Activated CD4-positive, alpha-beta memory T cell treated with anti-CD3 and anti-CD28 coated beads, Interleukin-2, amount 10 ng/mL, durations not matched to agents 7 days and 5 days (primary cell): ENCODE data around the gene REST. TPM values are rescaled to one million over a fixed set of nuclear protein-coding genes. Genes with fewer than 3 reads are reported as not detected.
A peak's percentile ranks its signal among the peaks of the same experiment; 100 is the strongest.

Experiments used
- CTCF ChIA-PET: fragments of 350-600 bp; sonication (Branson Sonifier 250); formaldehyde crosslinking; loops from one replicate; lab custom pipeline; 2021; ENCODE audit warnings: antibody characterized with exemption, inconsistent platforms; lab: Charles Lee
- POLR2A ChIA-PET: fragments of 350-600 bp; sonication (Branson Sonifier 250); formaldehyde crosslinking; loops from one replicate; lab custom pipeline; 2021; ENCODE audit warnings: antibody characterized with exemption; lab: Charles Lee
- DNase-seq: peaks from one replicate; pipeline ENCODE4 v3.0.0-alpha.2; 2020
- H3K27ac Mint-ChIP-seq: one replicate; pipeline ENCODE4 v1.8.0; 2021; ENCODE audit warnings: mild to moderate bottlenecking, mixed read lengths
- H3K27me3 Mint-ChIP-seq: one replicate; pipeline ENCODE4 v1.8.0; 2021; ENCODE audit warnings: mixed read lengths
- H3K36me3 Mint-ChIP-seq: one replicate; pipeline ENCODE4 v1.8.0; 2021; ENCODE audit warnings: low read depth, mixed read lengths
- H3K4me1 Mint-ChIP-seq: one replicate; pipeline ENCODE4 v1.8.0; 2021; ENCODE audit warnings: mixed read lengths
- H3K4me3 Mint-ChIP-seq: one replicate; pipeline ENCODE4 v1.8.0; 2021; ENCODE audit warnings: mild to moderate bottlenecking, mixed read lengths
- H3K9me3 Mint-ChIP-seq: one replicate; pipeline ENCODE4 v1.8.0; 2021; ENCODE audit warnings: mixed read lengths
- total RNA-seq, 2 experiments: library from RNA; stranded (reverse); gene quantifications; one replicate each; pipeline ENCODE4 v1.2.3, GENCODE V29; 2021

The REST gene
- total RNA-seq, 2 experiments from 2014 or later = 54.7 to 58.3 TPM

- Mint-ChIP-seq H3K4me1 (peaks cover 13% of the 10 kb centered on the region), H3K27me3 (no peaks in the 10 kb centered on the region), H3K9me3 (no peaks in the 10 kb centered on the region), H3K4me3 (no peak overlapping the region), H3K27ac (no peak overlapping the region), H3K36me3 (peaks cover 79% of the 10 kb centered on the region)
- POLR2A ChIA-PET = interaction anchor here (1.5 to 2.6 kb wide), 2 partner anchors 8 to 12 kb away, joined by 3 to 23 read pairs; partner anchors contain the start of genes NOA1 and POLR2B
- CTCF ChIA-PET = no interaction called here
- DNase-seq = no peak
Observed at GRCh38 chr4:56990109-56990905, 82.6 kb downstream of the REST start.

GRCh38 chr4:56995525-56995924, 87.8 kb downstream of the REST start:
- H3K36me3 Mint-ChIP-seq = peaks cover 71% of the 10 kb centered on the region
- ChIA-PET CTCF (no interaction called here), POLR2A (interaction anchor here (1.0 to 1.6 kb wide), 2 partner anchors 14 to 18 kb away, joined by 4 to 5 read pairs; partner anchors contain the start of gene NOA1)
- no peak overlapping the region for H3K27ac Mint-ChIP-seq
- no peak for DNase-seq
- no peak overlapping the region for H3K4me3 Mint-ChIP-seq
- no peaks in the 10 kb centered on the region for H3K27me3 Mint-ChIP-seq
- H3K4me1 Mint-ChIP-seq = peaks cover 7% of the 10 kb centered on the region
- no peaks in the 10 kb centered on the region for H3K9me3 Mint-ChIP-seq

- no peaks in the 10 kb centered on the region for H3K27me3 Mint-ChIP-seq
- H3K4me3 Mint-ChIP-seq = no peak overlapping the region
- peaks cover 64% of the 10 kb centered on the region for H3K36me3 Mint-ChIP-seq
- ChIA-PET POLR2A (interaction anchor here (1.4 kb wide), 1 partner anchor 22 kb away, joined by 4 read pairs; the partner anchor contains the start of gene POLR2B), CTCF (interaction anchor here (1.1 kb wide), 1 partner anchor 37 kb away, joined by 3 read pairs; no protein-coding TSS in a partner anchor)
- H3K27ac Mint-ChIP-seq = no peak overlapping the region
- no peaks in the 10 kb centered on the region for H3K4me1 Mint-ChIP-seq
- no peak for DNase-seq
- no peaks in the 10 kb centered on the region for H3K9me3 Mint-ChIP-seq
Observed at GRCh38 chr4:56999751-57000150, 92.1 kb downstream of the REST start.

GRCh38 chr4:57013543-57014120, 105.9 kb downstream of the REST start:
- Mint-ChIP-seq H3K36me3 (peaks cover 55% of the 10 kb centered on the region), H3K9me3 (no peaks in the 10 kb centered on the region), H3K27ac (peak overlapping the region; percentile 51), H3K4me1 (peaks cover 10% of the 10 kb centered on the region), H3K4me3 (no peak overlapping the region), H3K27me3 (no peaks in the 10 kb centered on the region)
- CTCF ChIA-PET = no interaction called here
- no peak for DNase-seq
- POLR2A ChIA-PET = no interaction called here

Other genes starting within 250 kb of the REST start
- gene HOPX, start 226.6 kb upstream of the REST start, total RNA-seq = 100 to 1,000 TPM; 206 to 215 TPM
- gene SPINK2, start 86.2 kb upstream of the REST start, total RNA-seq = 1 to 10 TPM in 1 of 2 experiments, not detected in 1; 1.0 TPM
- 10 to 100 TPM; 22.1 to 22.6 TPM for gene NOA1, start 69.7 kb downstream of the REST start, total RNA-seq
- 100 to 1,000 TPM; 107 to 109 TPM for gene POLR2B, start 71.0 kb downstream of the REST start, total RNA-seq
- gene IGFBP7, start 202.5 kb downstream of the REST start, total RNA-seq = not detected